ENCODE data around the gene ZNF888.
A peak's percentile ranks its signal among the peaks of the same experiment; 100 is the strongest.
"Not testable (repeated sequence)": the region's sequence is repeated elsewhere in the genome, so short reads cannot be mapped to it uniquely, and the experiment has no call there.

ZNF888 gene

GRCh38 chr19:52941941-52942385, 18.7 kb upstream of the ZNF888 start:
- no peak for DNase-seq (ENCODE audit: low spot score)

- DNase-seq (ENCODE audit: low spot score): not testable (repeated sequence)
Measured at GRCh38 chr19:52941523-52941922, 18.3 kb upstream of the ZNF888 start.

- not testable (repeated sequence) for DNase-seq (ENCODE audit: low spot score)
Measured at GRCh38 chr19:52940905-52941304, 17.7 kb upstream of the ZNF888 start.

- no peak for DNase-seq (ENCODE audit: low spot score)
Measured at GRCh38 chr19:52938761-52939160, 15.5 kb upstream of the ZNF888 start.

- DNase-seq (ENCODE audit: low spot score): no peak
Measured at GRCh38 chr19:52936954-52937325, 13.7 kb upstream of the ZNF888 start.

GRCh38 chr19:52936151-52936953, 13.1 kb upstream of the ZNF888 start:
- DNase-seq (ENCODE audit: low spot score): no peak

- no peak for DNase-seq (ENCODE audit: low spot score)
Measured at GRCh38 chr19:52935434-52935833, 12.2 kb upstream of the ZNF888 start.

GRCh38 chr19:52924641-52925040, 1.4 kb upstream of the ZNF888 start:
- DNase-seq (ENCODE audit: low spot score): not testable (repeated sequence)

GRCh38 chr19:52923778-52924593, 758 bp upstream of the ZNF888 start:
- DNase-seq (ENCODE audit: low spot score): no peak

GRCh38 chr19:52917531-52917930, 5.7 kb downstream of the ZNF888 start:
- DNase-seq (ENCODE audit: low spot score): no peak

GRCh38 chr19:52910648-52911047, 12.6 kb downstream of the ZNF888 start:
- DNase-seq (ENCODE audit: low spot score): no peak

GRCh38 chr19:52904052-52904780, 19.0 kb downstream of the ZNF888 start:
- not testable (repeated sequence) for DNase-seq (ENCODE audit: low spot score)

GRCh38 chr19:52901842-52902241, 21.4 kb downstream of the ZNF888 start:
- no peak for DNase-seq (ENCODE audit: low spot score)

GRCh38 chr19:52898596-52898995, 24.6 kb downstream of the ZNF888 start:
- DNase-seq (ENCODE audit: low spot score): not testable (repeated sequence)

- DNase-seq (ENCODE audit: low spot score): no peak
Measured at GRCh38 chr19:52898101-52898500, 25.1 kb downstream of the ZNF888 start.

- DNase-seq (ENCODE audit: low spot score): peak; percentile 89
Measured at GRCh38 chr19:52897138-52897935, 25.9 kb downstream of the ZNF888 start, which contains the start of gene ZNF320. Gene ZNF320, minus strand, starts transcription at chr19:52897635. Its CDS starts 7,380 bp downstream, at chr19:52890255.

- no peak for DNase-seq (ENCODE audit: low spot score)
Measured at GRCh38 chr19:52896431-52897137, 26.6 kb downstream of the ZNF888 start.

GRCh38 chr19:52891336-52891735, 31.9 kb downstream of the ZNF888 start:
- DNase-seq (ENCODE audit: low spot score): no peak

- no peak for DNase-seq (ENCODE audit: low spot score)
Measured at GRCh38 chr19:52889931-52890330, 33.3 kb downstream of the ZNF888 start.

GRCh38 chr19:52889076-52889475, 34.2 kb downstream of the ZNF888 start:
- no peak for DNase-seq (ENCODE audit: low spot score)

GRCh38 chr19:52880895-52881389, 42.3 kb downstream of the ZNF888 start:
- no peak for DNase-seq (ENCODE audit: low spot score)
